ENCODE measurements around the gene RINL.

RINL gene

GRCh38 chr19:38848299-38849146 is 29.6 kb downstream of the RINL start:
- DNase-seq, result peak; percentile 33

DNA sequence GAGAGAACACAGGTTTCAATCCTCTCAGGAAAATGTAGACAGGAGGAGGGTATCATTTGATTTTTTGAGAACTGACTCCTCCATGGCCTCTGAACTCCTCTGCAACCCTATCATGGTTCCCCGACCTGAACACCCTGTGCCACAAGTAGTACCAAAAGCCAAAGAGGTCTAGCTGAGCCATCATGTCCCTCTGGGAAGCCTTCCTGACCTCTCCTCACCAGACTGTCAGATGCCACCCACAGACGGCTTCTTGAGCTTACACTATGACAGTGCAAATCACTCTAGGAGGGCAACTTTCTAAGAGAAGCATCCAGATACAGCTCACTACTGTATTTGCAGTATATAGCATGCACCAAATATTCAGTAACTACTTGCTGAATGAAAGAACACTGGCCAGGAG is 32.0 kb downstream of the RINL start:
- DNase-seq, result no peak

- no peak for DNase-seq
Measured at GRCh38 chr19:38845374-38846024, 32.6 kb downstream of the RINL start.

DNA sequence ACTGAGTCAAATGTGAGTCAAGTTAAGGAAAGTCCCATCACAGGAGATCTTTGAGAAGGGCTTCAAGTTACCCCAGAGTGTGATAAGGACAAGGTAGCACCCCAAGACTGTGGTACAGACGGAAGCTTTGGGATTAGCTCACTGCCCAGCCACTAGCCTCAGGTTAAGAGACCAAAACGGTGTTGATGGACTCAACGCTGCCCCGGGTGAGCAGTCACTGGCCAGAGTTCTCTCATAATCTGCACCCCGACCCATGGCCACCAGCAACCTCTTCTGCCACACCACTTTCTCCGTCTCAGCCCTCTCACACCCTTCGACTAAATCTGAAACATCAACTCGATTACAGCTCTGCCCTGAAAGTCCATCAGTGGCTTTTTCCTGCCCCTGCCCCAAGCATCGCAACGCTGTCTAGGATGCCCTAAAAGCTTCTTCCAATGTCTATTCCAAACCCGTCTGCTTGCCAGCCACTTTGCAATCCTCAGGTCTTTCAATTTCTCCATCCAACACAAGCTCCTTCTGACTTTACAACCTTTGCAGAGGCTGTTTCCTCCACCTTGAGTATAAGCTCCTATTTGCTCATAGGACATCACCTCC is 33.9 kb downstream of the RINL start:
- no peak for DNase-seq

- no peak for DNase-seq
Measured at GRCh38 chr19:38843175-38843758, 34.8 kb downstream of the RINL start.

DNA sequence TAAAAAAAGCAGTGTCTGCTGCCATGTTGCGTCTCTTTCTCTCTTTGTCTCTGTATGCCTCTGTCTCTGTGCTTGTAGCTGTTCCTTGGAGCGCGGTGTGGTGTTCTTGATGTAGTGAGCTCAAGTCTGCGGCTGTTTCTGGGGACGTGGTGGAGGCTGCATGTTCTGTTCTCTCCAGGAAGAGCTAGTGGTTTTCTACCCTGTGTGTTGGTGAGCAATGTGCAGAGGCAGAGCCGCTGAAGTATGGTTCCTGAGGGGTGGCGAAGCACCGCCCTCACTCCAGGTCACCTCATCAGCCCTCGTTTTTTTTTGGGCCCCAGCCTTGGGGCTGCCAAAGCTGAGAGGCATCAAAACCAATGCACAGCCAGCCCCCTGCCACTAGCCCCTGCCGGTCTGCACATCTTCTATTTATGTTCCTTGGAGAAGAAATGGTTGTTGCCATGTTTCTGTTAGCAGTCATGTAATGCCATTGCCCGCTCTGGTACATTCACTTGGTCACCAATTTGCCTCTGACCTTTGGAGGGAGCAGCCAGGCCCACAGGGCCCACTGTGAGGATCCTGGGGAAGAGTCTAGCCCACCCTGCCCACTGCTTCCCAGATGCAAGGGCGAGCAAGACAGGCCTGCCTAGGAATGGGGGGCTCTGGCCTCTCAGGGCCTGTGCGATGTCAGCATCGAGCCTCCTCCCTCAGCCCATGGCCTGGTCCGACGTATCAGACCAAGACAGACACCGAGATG is 35.5 kb downstream of the RINL start:
- DNase-seq, result no peak

GRCh38 chr19:38841787-38842438 is 36.2 kb downstream of the RINL start:
- no peak for DNase-seq

- no peak for DNase-seq
Measured at GRCh38 chr19:38841180-38841766, 36.8 kb downstream of the RINL start.

GRCh38 chr19:38840583-38840968 is 37.5 kb downstream of the RINL start:
- DNase-seq, result no peak

GRCh38 chr19:38839816-38840582 is 38.1 kb downstream of the RINL start:
- DNase-seq, result no peak

DNA sequence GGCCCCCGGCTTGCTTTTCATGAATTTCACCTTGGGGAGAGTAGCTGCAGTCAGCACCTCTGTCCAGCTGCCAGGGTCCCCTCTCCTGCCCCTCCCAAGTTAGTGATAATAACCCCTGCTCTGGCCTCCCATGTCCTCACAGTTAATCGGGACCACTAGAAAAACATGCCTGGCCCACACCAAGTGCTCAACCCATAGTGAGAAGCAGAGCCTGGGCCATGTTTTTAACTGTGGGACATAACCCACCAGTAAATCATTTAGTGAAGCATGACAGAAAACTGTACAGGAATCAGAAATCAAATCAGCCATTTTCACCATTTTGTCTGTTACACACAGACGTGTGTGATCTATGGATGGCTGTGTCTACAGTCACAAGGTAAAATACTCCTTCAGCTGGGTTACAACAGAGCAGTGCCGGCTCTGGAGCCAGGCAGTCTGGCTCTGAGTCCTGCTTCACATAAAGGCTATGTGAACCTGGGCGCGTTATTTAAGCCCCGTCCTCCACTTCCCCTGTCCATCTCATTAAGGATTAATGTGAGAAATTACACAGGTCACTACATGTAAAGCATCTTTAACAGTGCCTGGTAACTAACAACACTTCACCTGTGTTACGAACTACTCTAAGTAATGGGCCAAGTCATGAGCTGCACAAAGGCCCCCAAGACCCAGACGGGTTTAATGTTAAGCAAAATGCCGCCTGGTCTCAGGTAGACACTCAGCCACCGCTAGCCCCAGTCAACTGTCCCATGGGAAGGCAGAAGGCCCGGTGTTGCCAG is 38.9 kb downstream of the RINL start:
- no peak for DNase-seq

- DNase-seq, result no peak
Measured at GRCh38 chr19:38838208-38838985, 39.7 kb downstream of the RINL start.

- no peak for DNase-seq
Measured at GRCh38 chr19:38837656-38838121, 40.4 kb downstream of the RINL start.

- DNase-seq, result peak; percentile 13
Measured at GRCh38 chr19:38836983-38837626, 41.0 kb downstream of the RINL start.

- DNase-seq, result peak; percentile 9
Measured at GRCh38 chr19:38836159-38836982, 41.7 kb downstream of the RINL start.

GRCh38 chr19:38834590-38834989 is 43.5 kb downstream of the RINL start:
- DNase-seq, result peak; percentile 15

DNA sequence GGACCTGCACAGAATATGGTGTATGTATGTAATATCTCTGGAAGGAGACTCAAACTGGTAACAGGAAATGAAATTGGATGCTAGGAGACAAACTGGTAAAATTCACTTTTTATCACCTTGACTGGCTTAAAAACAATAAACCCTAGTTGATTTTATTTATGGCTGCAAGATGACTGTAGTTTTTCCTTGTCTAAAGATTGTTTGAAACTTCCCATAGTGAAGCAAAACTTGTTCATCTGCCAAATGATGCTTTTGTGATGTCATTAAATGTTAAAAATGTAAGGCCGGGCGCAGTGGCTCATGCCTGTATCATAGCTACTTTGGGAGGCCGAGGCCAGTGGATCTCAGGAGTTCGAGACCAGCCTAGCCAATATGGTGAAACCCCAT is 44.0 kb downstream of the RINL start:
- DNase-seq, result no peak

DNA sequence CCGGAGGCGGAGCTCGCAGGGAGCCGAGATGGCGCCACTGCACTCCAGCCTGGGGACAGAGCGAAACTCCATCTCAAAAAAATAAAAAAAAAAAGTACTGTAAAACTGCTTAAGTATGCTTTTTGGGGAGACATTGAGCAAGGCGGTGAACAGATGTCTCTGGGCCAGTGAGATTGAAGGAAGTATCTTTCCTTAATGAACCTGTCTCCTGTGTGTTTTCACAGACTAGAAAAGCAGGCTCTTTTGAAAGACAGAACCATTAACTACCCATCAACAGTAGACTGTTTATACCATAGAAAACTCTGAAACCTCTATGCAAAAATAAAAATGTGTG is 45.0 kb downstream of the RINL start:
- DNase-seq, result no peak
